Fibroblast of lung (primary cell): ENCODE data around the gene PIGC. TPM values are rescaled to one million over a fixed set of nuclear protein-coding genes. Genes with fewer than 3 reads are reported as not detected.

Experiments used
- DNase-seq, 2 donors: peaks; one replicate each; pipeline versions ENCODE4 v3.0.0 to v3.0.0-alpha.2; 2010; ENCODE audit warnings: low read depth in 2 of 2
- H2AFZ ChIP-seq: 2 replicates; pipeline ENCODE4 v1.5.1; 2012; ENCODE audit warnings: low read length, control low read depth, inconsistent platforms
- H3K27ac ChIP-seq: 2 replicates; pipeline ENCODE4 v1.5.1; 2011; ENCODE audit warnings: low read length, control low read depth; ENCODE audit not compliant: insufficient read depth
- H3K27me3 ChIP-seq: 2 replicates; pipeline ENCODE4 v1.5.1; 2011; ENCODE audit warnings: mild to moderate bottlenecking, low read length; ENCODE audit not compliant: control insufficient read depth, insufficient read depth
- H3K36me3 ChIP-seq: 2 replicates; pipeline ENCODE4 v1.5.1; 2011; ENCODE audit warnings: low read length; ENCODE audit not compliant: control insufficient read depth, insufficient read depth
- H3K4me1 ChIP-seq: 2 replicates; pipeline ENCODE4 v1.5.1; 2011; ENCODE audit warnings: low read length; ENCODE audit not compliant: control insufficient read depth, insufficient read depth; ENCODE audit errors: extremely low read depth
- H3K4me2 ChIP-seq: 2 replicates; pipeline ENCODE4 v1.5.1; 2011; ENCODE audit warnings: low read length, control low read depth; ENCODE audit not compliant: insufficient read depth; ENCODE audit errors: extremely low read depth
- H3K4me3 ChIP-seq, 4 experiments: fragments of 200-600 bp in 1 of 4; sonication (generic) in 1 of 4; replicated peaks in 1 of 4; 2 replicates each; pipeline ENCODE4 v1.5.1; 2011 to 2016; ENCODE audit warnings: low read length in 4 of 4, low read depth in 3 of 4, mild to moderate bottlenecking in 3 of 4, control low read depth in 2 of 4, inconsistent platforms in 1 of 4, mixed read lengths in 1 of 4; ENCODE audit not compliant: insufficient read depth in 1 of 4; ENCODE audit errors: control extremely low read depth in 1 of 4
- H3K79me2 ChIP-seq: 2 replicates; pipeline ENCODE4 v1.5.1; 2012; ENCODE audit warnings: mild to moderate bottlenecking, low read length, inconsistent platforms; ENCODE audit not compliant: control insufficient read depth, insufficient read depth
- H3K9ac ChIP-seq: 2 replicates; pipeline ENCODE4 v1.5.1; 2011; ENCODE audit warnings: mild to moderate bottlenecking, low read length, control low read depth; ENCODE audit not compliant: insufficient read depth
- H3K9me3 ChIP-seq: 2 replicates; pipeline ENCODE4 v1.5.1; 2012; ENCODE audit warnings: low read depth, low read length; ENCODE audit not compliant: control insufficient read depth, insufficient read depth
- H4K20me1 ChIP-seq: 2 replicates; pipeline ENCODE4 v1.5.1; 2011; ENCODE audit warnings: low read length; ENCODE audit not compliant: control insufficient read depth, insufficient read depth; ENCODE audit errors: extremely low read depth
- EZH2 ChIP-seq: IDR thresholded peaks from 2 replicates; pipeline ENCODE4 v1.5.1; 2012; ENCODE audit warnings: low read length, control low read depth, mild to moderate bottlenecking; ENCODE audit errors: missing control alignments
- polyA plus RNA-seq, 2 donors: library from polyadenylated mRNA; depleted of rRNA in 1 of 2; stranded (reverse) in 1 of 2; unstranded in 1 of 2; fragments of >200 nt; gene quantifications; 2 replicates each; pipeline ENCODE4 v1.2.1, GENCODE V29; 2011 to 2012; ENCODE audit warnings: missing spikeins in 1 of 2
- total RNA-seq: library from RNA; depleted of rRNA; stranded (reverse); fragments of >200 nt; gene quantifications from 2 replicates; pipeline ENCODE4 v1.2.1, GENCODE V29; 2014
- TF ChIP-seq, protein P1 (sequence below), 2 donors: IDR thresholded peaks in 1 of 2; conservative IDR thresholded peaks in 1 of 2; 1 replicate in 1 of 2; 2 replicates in 1 of 2; pipeline ENCODE4 v1.5.1; 2011 to 2012; ENCODE audit warnings: low read length in 2 of 2, control low read depth in 1 of 2, inconsistent platforms in 1 of 2, low read depth in 1 of 2, mild to moderate bottlenecking in 1 of 2

Gene PIGC
- total and polyA plus RNA-seq, 2 donors (not counting 1 experiment from before 2014, with no cell fraction given) = 20.3 to 28.9 TPM

DNA sequence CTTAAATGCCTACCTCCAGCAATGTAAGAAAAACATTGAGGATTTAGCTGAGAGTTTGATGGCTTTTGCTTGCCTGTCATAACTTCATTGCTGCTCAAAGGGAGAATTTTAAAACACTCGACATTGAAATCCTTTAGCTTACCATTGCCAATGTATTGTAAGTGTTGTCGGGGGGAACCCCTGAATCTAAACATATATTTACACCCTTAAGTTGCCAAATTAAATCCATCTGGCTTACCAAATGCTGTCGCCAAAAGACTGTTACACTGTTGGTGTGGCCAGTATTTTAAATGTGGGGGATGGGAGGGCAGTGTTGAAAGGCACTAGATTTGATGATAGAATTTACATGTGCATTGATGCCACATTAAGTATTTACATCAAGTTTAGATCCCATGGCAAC, 48.3 kb downstream of the PIGC start:
- no peak overlapping the region for H3K4me3 ChIP-seq
- no peak overlapping the region for H3K4me2 ChIP-seq
- no peaks in the 10 kb centered on the region for H3K9me3 ChIP-seq
- H4K20me1 ChIP-seq = no peaks in the 10 kb centered on the region
- H3K27ac ChIP-seq = no peak overlapping the region
- no peak overlapping the region for H2AFZ ChIP-seq
- no peak for DNase-seq
- no peak overlapping the region for H3K9ac ChIP-seq
- TF ChIP-seq EZH2 = no peak
- TF ChIP-seq, protein P1, sequence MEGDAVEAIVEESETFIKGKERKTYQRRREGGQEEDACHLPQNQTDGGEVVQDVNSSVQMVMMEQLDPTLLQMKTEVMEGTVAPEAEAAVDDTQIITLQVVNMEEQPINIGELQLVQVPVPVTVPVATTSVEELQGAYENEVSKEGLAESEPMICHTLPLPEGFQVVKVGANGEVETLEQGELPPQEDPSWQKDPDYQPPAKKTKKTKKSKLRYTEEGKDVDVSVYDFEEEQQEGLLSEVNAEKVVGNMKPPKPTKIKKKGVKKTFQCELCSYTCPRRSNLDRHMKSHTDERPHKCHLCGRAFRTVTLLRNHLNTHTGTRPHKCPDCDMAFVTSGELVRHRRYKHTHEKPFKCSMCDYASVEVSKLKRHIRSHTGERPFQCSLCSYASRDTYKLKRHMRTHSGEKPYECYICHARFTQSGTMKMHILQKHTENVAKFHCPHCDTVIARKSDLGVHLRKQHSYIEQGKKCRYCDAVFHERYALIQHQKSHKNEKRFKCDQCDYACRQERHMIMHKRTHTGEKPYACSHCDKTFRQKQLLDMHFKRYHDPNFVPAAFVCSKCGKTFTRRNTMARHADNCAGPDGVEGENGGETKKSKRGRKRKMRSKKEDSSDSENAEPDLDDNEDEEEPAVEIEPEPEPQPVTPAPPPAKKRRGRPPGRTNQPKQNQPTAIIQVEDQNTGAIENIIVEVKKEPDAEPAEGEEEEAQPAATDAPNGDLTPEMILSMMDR (conservative IDR thresholded peaks at IDR 0.05 in 1 of 2, IDR thresholded peaks at IDR 0.05 in 1 of 2; ENCODE audit: low read depth in 1 of 2, low read length in 2 of 2) = no peak
- H3K79me2 ChIP-seq = no peaks in the 10 kb centered on the region
- H3K27me3 ChIP-seq = no peaks in the 10 kb centered on the region
- peaks cover 2% of the 10 kb centered on the region for H3K4me1 ChIP-seq
- no peaks in the 10 kb centered on the region for H3K36me3 ChIP-seq

DNA sequence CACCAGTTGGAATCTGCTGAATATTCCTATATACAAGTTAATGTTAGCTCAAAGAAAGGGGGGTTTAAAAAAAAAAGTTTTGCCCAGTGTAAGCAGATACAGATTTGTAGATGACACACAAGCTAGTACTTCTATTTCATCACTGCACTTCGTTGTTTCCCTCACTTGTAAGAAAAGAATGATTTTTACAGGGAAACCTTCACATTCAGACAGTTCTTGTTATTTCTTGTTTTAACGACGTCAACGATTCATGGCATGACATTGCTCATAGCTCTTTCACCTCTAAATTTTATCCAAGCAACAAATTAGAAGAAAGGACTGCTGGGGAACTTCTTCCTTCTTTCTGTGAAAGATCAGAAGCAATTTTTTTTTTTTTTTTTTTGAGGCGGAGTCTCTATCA, 49.1 kb downstream of the PIGC start:
- peak in 1 of 2 donors; percentile 21 for DNase-seq
- H4K20me1 ChIP-seq = no peaks in the 10 kb centered on the region
- no peak overlapping the region for H3K4me2 ChIP-seq
- TF ChIP-seq, protein P1 (conservative IDR thresholded peaks at IDR 0.05 in 1 of 2, IDR thresholded peaks at IDR 0.05 in 1 of 2; ENCODE audit: low read depth in 1 of 2, low read length in 2 of 2) = no peak
- no peak for TF ChIP-seq EZH2
- peaks cover 2% of the 10 kb centered on the region for H3K4me1 ChIP-seq
- H3K36me3 ChIP-seq = no peaks in the 10 kb centered on the region
- no peaks in the 10 kb centered on the region for H3K9me3 ChIP-seq
- no peaks in the 10 kb centered on the region for H3K79me2 ChIP-seq
- H2AFZ ChIP-seq = no peak overlapping the region
- no peak overlapping the region for H3K4me3 ChIP-seq
- no peaks in the 10 kb centered on the region for H3K27me3 ChIP-seq
- H3K27ac ChIP-seq = no peak overlapping the region
- H3K9ac ChIP-seq = no peak overlapping the region

DNA sequence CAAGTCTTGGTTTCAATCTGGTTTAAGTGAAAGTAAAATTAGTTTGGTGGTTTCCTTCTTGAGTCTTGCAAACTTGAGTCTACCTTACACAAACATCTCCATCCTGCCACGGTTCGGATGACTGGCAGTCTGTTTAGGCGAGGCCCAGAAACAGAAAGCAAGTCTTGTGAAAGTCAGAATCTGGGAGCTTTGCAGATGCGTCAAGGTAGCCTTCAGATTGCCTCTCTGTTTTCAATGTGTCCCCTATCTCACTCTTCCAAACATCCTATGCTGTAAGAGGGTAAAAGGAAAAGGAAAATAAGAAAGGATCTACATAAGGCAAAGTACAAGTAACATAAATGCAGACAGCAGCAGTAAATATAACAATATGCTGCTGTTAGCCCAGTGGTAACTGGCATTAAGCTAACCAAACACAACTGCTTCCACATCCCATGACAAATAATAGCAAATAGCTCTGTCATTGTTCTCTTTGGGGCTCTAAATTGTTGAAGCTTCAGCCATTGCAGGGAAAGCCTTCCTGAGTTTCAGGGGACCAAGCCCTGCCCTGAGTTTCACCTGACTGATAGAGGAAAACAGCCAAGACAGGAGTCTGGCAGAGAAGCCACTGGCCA, 49.6 kb downstream of the PIGC start:
- H3K36me3 ChIP-seq = no peaks in the 10 kb centered on the region
- no peak overlapping the region for H2AFZ ChIP-seq
- H3K4me3 ChIP-seq = no peak overlapping the region
- H3K4me1 ChIP-seq = peaks cover 1% of the 10 kb centered on the region
- no peaks in the 10 kb centered on the region for H4K20me1 ChIP-seq
- H3K79me2 ChIP-seq = no peaks in the 10 kb centered on the region
- H3K27me3 ChIP-seq = no peaks in the 10 kb centered on the region
- TF ChIP-seq, protein P1 (conservative IDR thresholded peaks at IDR 0.05 in 1 of 2, IDR thresholded peaks at IDR 0.05 in 1 of 2; ENCODE audit: low read depth in 1 of 2, low read length in 2 of 2) = no peak
- no peak for TF ChIP-seq EZH2
- H3K9ac ChIP-seq = no peak overlapping the region
- no peak overlapping the region for H3K4me2 ChIP-seq
- DNase-seq = peak in 1 of 2 donors; percentile 15
- no peaks in the 10 kb centered on the region for H3K9me3 ChIP-seq
- H3K27ac ChIP-seq = no peak overlapping the region
